Liver (tissue), 9 donors: Measurements from ENCODE around the gene VWC2. TPM values are rescaled to one million over a fixed set of nuclear protein-coding genes. Genes with fewer than 3 reads are reported as not detected.

Experiments used
- DNase-seq: peaks from one replicate; pipeline ENCODE4 v3.0.0-alpha.2; 2017; ENCODE audit warnings: low spot score
- H3K27ac ChIP-seq, 2 donors: one replicate each; pipeline ENCODE4 v1.7.0; 2013; ENCODE audit warnings: inconsistent platforms in 2 of 2, low read length in 2 of 2, control low read depth in 1 of 2, low read depth in 1 of 2, mild to moderate bottlenecking in 1 of 2
- H3K27me3 ChIP-seq, 4 donors: one replicate each; pipeline versions ENCODE4 v1.6.1 to v1.7.0; 2013; ENCODE audit warnings: low read length in 3 of 4, inconsistent platforms in 1 of 4, mild to moderate bottlenecking in 1 of 4, moderate library complexity in 1 of 4; ENCODE audit not compliant: control insufficient read depth in 4 of 4, insufficient read depth in 4 of 4
- H3K36me3 ChIP-seq, 4 donors: one replicate each; pipeline versions ENCODE4 v1.6.1 to v1.7.0; 2013; ENCODE audit warnings: low read length in 3 of 4, mild to moderate bottlenecking in 3 of 4, low read depth in 1 of 4, moderate library complexity in 1 of 4; ENCODE audit not compliant: control insufficient read depth in 4 of 4, insufficient read depth in 3 of 4
- H3K4me1 ChIP-seq, 4 donors: one replicate each; pipeline versions ENCODE4 v1.6.1 to v1.7.0; 2013; ENCODE audit warnings: low read length in 3 of 4, mild to moderate bottlenecking in 3 of 4, moderate library complexity in 1 of 4; ENCODE audit not compliant: control insufficient read depth in 4 of 4, insufficient read depth in 4 of 4
- H3K4me3 ChIP-seq, 3 donors: one replicate each; pipeline versions ENCODE4 v1.6.1 to v1.7.0; 2013; ENCODE audit warnings: low read length in 3 of 3, control low read depth in 1 of 3, low read depth in 1 of 3, mild to moderate bottlenecking in 1 of 3
- H3K9ac ChIP-seq, 2 donors: one replicate each; pipeline ENCODE4 v1.7.0; 2013; ENCODE audit warnings: low read length in 2 of 2, mild to moderate bottlenecking in 2 of 2, moderate library complexity in 2 of 2, control low read depth in 1 of 2, low read depth in 1 of 2
- H3K9me3 ChIP-seq, 4 donors: one replicate each; pipeline versions ENCODE4 v1.6.1 to v1.7.0; 2013; ENCODE audit warnings: low read length in 3 of 4; ENCODE audit not compliant: control insufficient read depth in 4 of 4
- EGR1 ChIP-seq, 2 donors: IDR thresholded peaks; 2 replicates each; pipeline ENCODE4 v1.6.1; 2016 to 2018; ENCODE audit warnings: antibody characterized with exemption in 2 of 2, low read depth in 2 of 2
- FOXA1 ChIP-seq: IDR thresholded peaks from 2 replicates; pipeline ENCODE4 v1.6.1; 2016; ENCODE audit warnings: antibody characterized with exemption
- FOXA2 ChIP-seq: IDR thresholded peaks from 2 replicates; pipeline ENCODE4 v1.6.1; 2016; ENCODE audit warnings: antibody characterized with exemption
- GABPA ChIP-seq, 2 donors: IDR thresholded peaks in 1 of 2; conservative IDR thresholded peaks in 1 of 2; 2 replicates each; pipeline ENCODE4 v1.6.1; 2016; ENCODE audit warnings: antibody characterized with exemption in 2 of 2, mild to moderate bottlenecking in 1 of 2, moderate library complexity in 1 of 2
- HNF4A ChIP-seq, 2 donors: conservative IDR thresholded peaks; 2 replicates each; pipeline ENCODE4 v1.6.1; 2016; ENCODE audit warnings: antibody characterized with exemption in 2 of 2, mild to moderate bottlenecking in 2 of 2
- HNF4G ChIP-seq: IDR thresholded peaks from 2 replicates; pipeline ENCODE4 v1.6.1; 2016; ENCODE audit warnings: antibody characterized with exemption
- JUND ChIP-seq, 2 donors: IDR thresholded peaks; 2 replicates each; pipeline ENCODE4 v1.6.1; 2016; ENCODE audit warnings: antibody characterized with exemption in 2 of 2
- NR2F2 ChIP-seq: IDR thresholded peaks from 2 replicates; pipeline ENCODE4 v1.6.1; 2016; ENCODE audit warnings: antibody characterized with exemption
- RAD21 ChIP-seq, 2 donors: IDR thresholded peaks; 2 replicates each; pipeline ENCODE4 v1.6.1; 2016; ENCODE audit warnings: antibody characterized with exemption in 2 of 2, mild to moderate bottlenecking in 2 of 2
- REST ChIP-seq: IDR thresholded peaks from 2 replicates; pipeline ENCODE4 v1.6.1; 2016; ENCODE audit warnings: antibody characterized with exemption, mild to moderate bottlenecking
- RXRA ChIP-seq, 2 donors: IDR thresholded peaks; 2 replicates each; pipeline ENCODE4 v1.6.1; 2017 to 2018; ENCODE audit warnings: antibody characterized with exemption in 2 of 2, mild to moderate bottlenecking in 1 of 2
- SP1 ChIP-seq: IDR thresholded peaks from 2 replicates; pipeline ENCODE4 v1.6.1; 2018; ENCODE audit warnings: antibody characterized with exemption, mild to moderate bottlenecking
- TAF1 ChIP-seq: conservative IDR thresholded peaks from 2 replicates; pipeline ENCODE4 v1.6.1; 2016; ENCODE audit warnings: antibody characterized with exemption, mild to moderate bottlenecking
- WGBS: extraction: QIAGEN DNeasy Blood & Tissue Kit; methylation state at CpG from one replicate; pipeline ENCODE4 v1.1.7; 2013; 5-methylcytosine and 5-hydroxymethylcytosine counted together
- polyA plus RNA-seq, 2 donors: library from polyadenylated mRNA; stranded (reverse) in 1 of 2; unstranded in 1 of 2; fragments of 200-250 nt in 1 of 2; fragments of >200 nt in 1 of 2; fragmentation: Nextera tagmentation in 1 of 2; extraction: Ambion mirVana in 1 of 2; gene quantifications; one replicate each; pipeline versions ENCODE4 v1.2.1 to v1.2.3, GENCODE V29; 2013 to 2015
- total RNA-seq, 2 donors: library from RNA; depleted of rRNA; stranded (reverse); fragments of >200 nt; gene quantifications; one replicate each; pipeline ENCODE4 v1.2.3, GENCODE V29; 2014
- TF ChIP-seq, protein P1 (sequence below): IDR thresholded peaks from 2 replicates; pipeline ENCODE4 v1.6.1; 2016; ENCODE audit warnings: antibody characterized with exemption
- TF ChIP-seq, protein P2 (sequence below): IDR thresholded peaks from 2 replicates; pipeline ENCODE4 v1.6.1; 2016; ENCODE audit warnings: antibody characterized with exemption
- TF ChIP-seq, protein P3 (sequence below): IDR thresholded peaks from 2 replicates; pipeline ENCODE4 v1.6.1; 2016; ENCODE audit warnings: antibody characterized with exemption
- donor health status: healthy.
- donor health status: healthy.
- donor health status: healthy.
- donor health status: healthy.
- donor health status: healthy.

VWC2 gene
- total and polyA plus RNA-seq, 4 donors: not detected

GRCh38 chr7:49928787-49929186 is 155.3 kb downstream of the VWC2 start:
- Histone ChIP-seq H3K27ac (no peak overlapping the region), H3K4me1 (no peaks in the 10 kb centered on the region), H3K4me3 (no peak overlapping the region), H3K9ac (no peak overlapping the region), H3K27me3 (no peaks in the 10 kb centered on the region), H3K36me3 (no peaks in the 10 kb centered on the region), H3K9me3 (peaks cover 0 to 2% (median 1%) of the 10 kb centered on the region in 4 donors)
- WGBS: 83% methylated on average over 2 of the region's 2 CpGs
- TF ChIP-seq, protein P1, sequence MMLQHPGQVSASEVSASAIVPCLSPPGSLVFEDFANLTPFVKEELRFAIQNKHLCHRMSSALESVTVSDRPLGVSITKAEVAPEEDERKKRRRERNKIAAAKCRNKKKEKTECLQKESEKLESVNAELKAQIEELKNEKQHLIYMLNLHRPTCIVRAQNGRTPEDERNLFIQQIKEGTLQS: no peak
- TF ChIP-seq RXRA (IDR thresholded peaks at IDR 0.05): no peak
- no peak for TF ChIP-seq NR2F2
- no peak for TF ChIP-seq TAF1
- no peak for TF ChIP-seq HNF4A (conservative IDR thresholded peaks at IDR 0.05)
- no peak for TF ChIP-seq HNF4G
- TF ChIP-seq GABPA (IDR thresholded peaks at IDR 0.05 in 1 of 2, conservative IDR thresholded peaks at IDR 0.05 in 1 of 2): no peak
- TF ChIP-seq JUND (IDR thresholded peaks at IDR 0.05): no peak
- no peak for TF ChIP-seq SP1
- no peak for TF ChIP-seq FOXA1
- no peak for TF ChIP-seq REST
- TF ChIP-seq FOXA2: no peak
- DNase-seq: no peak

DNA sequence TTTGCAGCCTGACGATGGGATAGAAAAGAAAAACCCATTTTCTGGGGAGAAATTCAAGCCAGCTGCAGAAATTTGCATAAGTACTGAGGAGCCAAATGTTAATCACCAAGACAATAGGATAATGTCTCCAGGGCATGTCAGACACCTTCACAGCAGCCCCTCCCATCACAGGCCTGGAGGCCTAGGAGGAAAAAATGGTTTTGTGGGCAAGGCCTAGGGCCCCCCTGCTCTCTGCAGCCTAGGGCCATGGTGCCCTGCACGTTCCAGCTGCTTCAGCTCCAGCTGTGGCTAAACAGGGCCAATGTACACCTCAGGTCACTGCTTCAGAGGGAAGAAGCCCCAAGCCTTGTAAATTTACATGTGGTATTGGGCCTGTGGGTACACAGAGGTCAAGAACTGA is 158.2 kb downstream of the VWC2 start:
- no peak for TF ChIP-seq RAD21 (IDR thresholded peaks at IDR 0.05)
- no peak for TF ChIP-seq NR2F2
- no peak for TF ChIP-seq FOXA1
- no peak for TF ChIP-seq JUND (IDR thresholded peaks at IDR 0.05)
- no peak for DNase-seq
- no peak overlapping the region for H3K9ac ChIP-seq
- H3K27me3 ChIP-seq: no peaks in the 10 kb centered on the region
- no peaks in the 10 kb centered on the region for H3K4me1 ChIP-seq
- H3K27ac ChIP-seq: no peak overlapping the region
- H3K36me3 ChIP-seq: no peaks in the 10 kb centered on the region
- WGBS: 63% methylated on average over 2 of the region's 2 CpGs
- H3K9me3 ChIP-seq: peaks cover 0 to 2% (median 1%) of the 10 kb centered on the region in 4 donors
- no peak overlapping the region for H3K4me3 ChIP-seq

DNA sequence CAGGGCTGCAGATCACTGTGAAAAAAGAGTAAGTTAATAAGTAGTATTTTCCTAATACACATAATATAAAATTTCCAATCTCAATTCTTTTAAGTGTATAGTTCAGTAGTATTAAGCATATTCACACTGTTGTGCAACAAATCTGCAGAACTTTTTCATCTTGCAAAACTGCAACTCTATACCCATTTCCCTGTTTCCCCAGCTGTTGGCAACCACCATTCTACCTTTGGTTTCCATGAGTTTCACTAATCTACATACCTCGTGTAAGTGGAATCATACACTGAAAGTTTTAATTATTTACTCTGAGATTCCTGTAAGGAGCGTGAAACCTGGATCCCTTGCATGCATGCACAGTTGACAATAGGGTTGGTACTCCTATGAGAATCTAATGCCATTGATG is 164.2 kb downstream of the VWC2 start:
- Histone ChIP-seq H3K4me1 (no peaks in the 10 kb centered on the region), H3K9ac (no peak overlapping the region), H3K27me3 (no peaks in the 10 kb centered on the region), H3K4me3 (no peak overlapping the region), H3K27ac (no peak overlapping the region), H3K36me3 (no peaks in the 10 kb centered on the region), H3K9me3 (no peaks in the 10 kb centered on the region)
- WGBS: 72% methylated on average over 2 of the region's 2 CpGs
- DNase-seq: no peak
- TF ChIP-seq RXRA (IDR thresholded peaks at IDR 0.05) (no peak), EGR1 (IDR thresholded peaks at IDR 0.05; ENCODE audit: low read depth in 2 of 2) (no peak), FOXA2 (no peak), GABPA (IDR thresholded peaks at IDR 0.05 in 1 of 2, conservative IDR thresholded peaks at IDR 0.05 in 1 of 2) (no peak), RAD21 (IDR thresholded peaks at IDR 0.05) (no peak), JUND (IDR thresholded peaks at IDR 0.05) (no peak)
- TF ChIP-seq, protein P2, sequence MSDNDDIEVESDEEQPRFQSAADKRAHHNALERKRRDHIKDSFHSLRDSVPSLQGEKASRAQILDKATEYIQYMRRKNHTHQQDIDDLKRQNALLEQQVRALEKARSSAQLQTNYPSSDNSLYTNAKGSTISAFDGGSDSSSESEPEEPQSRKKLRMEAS: no peak
- TF ChIP-seq, protein P3, sequence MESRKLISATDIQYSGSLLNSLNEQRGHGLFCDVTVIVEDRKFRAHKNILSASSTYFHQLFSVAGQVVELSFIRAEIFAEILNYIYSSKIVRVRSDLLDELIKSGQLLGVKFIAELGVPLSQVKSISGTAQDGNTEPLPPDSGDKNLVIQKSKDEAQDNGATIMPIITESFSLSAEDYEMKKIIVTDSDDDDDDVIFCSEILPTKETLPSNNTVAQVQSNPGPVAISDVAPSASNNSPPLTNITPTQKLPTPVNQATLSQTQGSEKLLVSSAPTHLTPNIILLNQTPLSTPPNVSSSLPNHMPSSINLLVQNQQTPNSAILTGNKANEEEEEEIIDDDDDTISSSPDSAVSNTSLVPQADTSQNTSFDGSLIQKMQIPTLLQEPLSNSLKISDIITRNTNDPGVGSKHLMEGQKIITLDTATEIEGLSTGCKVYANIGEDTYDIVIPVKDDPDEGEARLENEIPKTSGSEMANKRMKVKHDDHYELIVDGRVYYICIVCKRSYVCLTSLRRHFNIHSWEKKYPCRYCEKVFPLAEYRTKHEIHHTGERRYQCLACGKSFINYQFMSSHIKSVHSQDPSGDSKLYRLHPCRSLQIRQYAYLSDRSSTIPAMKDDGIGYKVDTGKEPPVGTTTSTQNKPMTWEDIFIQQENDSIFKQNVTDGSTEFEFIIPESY: no peak
